OCI-LY1 (cell line): ENCODE measurements around the gene MTPN.

ENCODE experiments used
- H2AFZ ChIP-seq: fragments of 200-600 bp; sonication (generic), shearing (Covaris generic); 2 replicates; pipeline ENCODE4 v1.6.0; 2014; ENCODE audit warnings: antibody characterized with exemption, mild to moderate bottlenecking, low read length
- H3F3A ChIP-seq: fragments of 200-600 bp; sonication (generic), shearing (Covaris generic); 2 replicates; pipeline ENCODE4 v1.6.0; 2014; ENCODE audit warnings: mild to moderate bottlenecking, antibody characterized with exemption, low read length, moderate library complexity; ENCODE audit not compliant: insufficient read depth
- H3K27ac ChIP-seq: fragments of 200-600 bp; sonication (generic); 2 replicates; pipeline ENCODE4 v1.5.1; 2014; ENCODE audit warnings: low read length, mixed run types, mild to moderate bottlenecking, low read depth; ENCODE audit not compliant: poor library complexity, severe bottlenecking
- H3K27me3 ChIP-seq: fragments of 200-600 bp; sonication (generic); 2 replicates; pipeline ENCODE4 v1.6.0; 2014; ENCODE audit warnings: antibody characterized with exemption, mild to moderate bottlenecking, low read length, moderate library complexity; ENCODE audit not compliant: insufficient read depth
- H3K36me3 ChIP-seq: fragments of 200-600 bp; sonication (generic); 2 replicates; pipeline ENCODE4 v1.6.1; 2014; ENCODE audit warnings: mild to moderate bottlenecking, antibody characterized with exemption, low read length, moderate library complexity, mixed read lengths; ENCODE audit not compliant: insufficient read depth
- H3K4me1 ChIP-seq: fragments of 200-600 bp; sonication (generic); 2 replicates; pipeline ENCODE4 v1.5.1; 2014; ENCODE audit warnings: mild to moderate bottlenecking, low read length, moderate library complexity; ENCODE audit not compliant: insufficient read depth, severe bottlenecking
- H3K4me2 ChIP-seq: fragments of 200-600 bp; sonication (generic), shearing (Covaris generic); 2 replicates; pipeline ENCODE4 v1.6.1; 2014; ENCODE audit warnings: low read length
- H3K4me3 ChIP-seq: fragments of 200-600 bp; sonication (generic); 2 replicates; pipeline ENCODE4 v1.5.1; 2014; ENCODE audit warnings: low read length, low read depth, mild to moderate bottlenecking, mixed read lengths; ENCODE audit not compliant: poor library complexity, severe bottlenecking
- H3K79me2 ChIP-seq: fragments of 200-600 bp; shearing (Covaris generic); 2 replicates; pipeline ENCODE4 v1.6.1; 2016; ENCODE audit warnings: mixed run types, low read length, mixed read lengths; ENCODE audit not compliant: insufficient read depth
- H3K9ac ChIP-seq: fragments of 200-600 bp; sonication (generic), shearing (Covaris generic); 2 replicates; pipeline ENCODE4 v1.6.1; 2014; ENCODE audit warnings: mild to moderate bottlenecking, low read length, mixed read lengths
- H3K9me2 ChIP-seq: fragments of 200-600 bp; sonication (generic), shearing (Covaris generic); 2 replicates; pipeline ENCODE4 v1.6.1; 2014; ENCODE audit warnings: low read depth, mild to moderate bottlenecking, low read length, mixed read lengths
- H3K9me3 ChIP-seq: fragments of 200-600 bp; shearing (Covaris generic); 2 replicates; pipeline ENCODE4 v1.6.1; 2014; ENCODE audit warnings: low read length, mixed read lengths
- H4K20me1 ChIP-seq: fragments of 200-600 bp; sonication (generic), shearing (Covaris generic); 2 replicates; pipeline ENCODE4 v1.6.0; 2016; ENCODE audit warnings: mild to moderate bottlenecking, low read length; ENCODE audit not compliant: insufficient read depth
- EZH2 ChIP-seq: fragments of 200-600 bp; sonication (generic), shearing (Covaris generic); IDR thresholded peaks from 2 replicates; pipeline ENCODE4 v1.8.0; 2017; ENCODE audit warnings: borderline replicate concordance, mixed run types, mild to moderate bottlenecking, antibody characterized with exemption, low read length, moderate library complexity, mixed read lengths
- TF ChIP-seq, protein P1 (sequence below): fragments of 200-600 bp; sonication (generic), shearing (Covaris generic); IDR thresholded peaks from 2 replicates; pipeline ENCODE4 v1.5.1; 2017; ENCODE audit warnings: mild to moderate bottlenecking, antibody characterized with exemption, low read length, moderate library complexity, mixed read lengths

Gene MTPN

GRCh38 chr7:135886345-135887132, 90.6 kb downstream of the MTPN start:
- Histone ChIP-seq H3K4me1 (no peaks in the 10 kb centered on the region), H3K9me2 (no peaks in the 10 kb centered on the region), H3K4me2 (no peak overlapping the region), H2AFZ (no peak overlapping the region), H3F3A (no peaks in the 10 kb centered on the region), H3K27ac (no peak overlapping the region), H3K79me2 (no peaks in the 10 kb centered on the region), H3K27me3 (no peaks in the 10 kb centered on the region; the same call in 1 of the 2 replicates), H3K9ac (no peak overlapping the region), H3K4me3 (no peak overlapping the region), H4K20me1 (no peaks in the 10 kb centered on the region), H3K9me3 (no peaks in the 10 kb centered on the region), H3K36me3 (no peaks in the 10 kb centered on the region)
- TF ChIP-seq, protein P1, sequence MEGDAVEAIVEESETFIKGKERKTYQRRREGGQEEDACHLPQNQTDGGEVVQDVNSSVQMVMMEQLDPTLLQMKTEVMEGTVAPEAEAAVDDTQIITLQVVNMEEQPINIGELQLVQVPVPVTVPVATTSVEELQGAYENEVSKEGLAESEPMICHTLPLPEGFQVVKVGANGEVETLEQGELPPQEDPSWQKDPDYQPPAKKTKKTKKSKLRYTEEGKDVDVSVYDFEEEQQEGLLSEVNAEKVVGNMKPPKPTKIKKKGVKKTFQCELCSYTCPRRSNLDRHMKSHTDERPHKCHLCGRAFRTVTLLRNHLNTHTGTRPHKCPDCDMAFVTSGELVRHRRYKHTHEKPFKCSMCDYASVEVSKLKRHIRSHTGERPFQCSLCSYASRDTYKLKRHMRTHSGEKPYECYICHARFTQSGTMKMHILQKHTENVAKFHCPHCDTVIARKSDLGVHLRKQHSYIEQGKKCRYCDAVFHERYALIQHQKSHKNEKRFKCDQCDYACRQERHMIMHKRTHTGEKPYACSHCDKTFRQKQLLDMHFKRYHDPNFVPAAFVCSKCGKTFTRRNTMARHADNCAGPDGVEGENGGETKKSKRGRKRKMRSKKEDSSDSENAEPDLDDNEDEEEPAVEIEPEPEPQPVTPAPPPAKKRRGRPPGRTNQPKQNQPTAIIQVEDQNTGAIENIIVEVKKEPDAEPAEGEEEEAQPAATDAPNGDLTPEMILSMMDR = no peak
- TF ChIP-seq EZH2 = no peak

DNA sequence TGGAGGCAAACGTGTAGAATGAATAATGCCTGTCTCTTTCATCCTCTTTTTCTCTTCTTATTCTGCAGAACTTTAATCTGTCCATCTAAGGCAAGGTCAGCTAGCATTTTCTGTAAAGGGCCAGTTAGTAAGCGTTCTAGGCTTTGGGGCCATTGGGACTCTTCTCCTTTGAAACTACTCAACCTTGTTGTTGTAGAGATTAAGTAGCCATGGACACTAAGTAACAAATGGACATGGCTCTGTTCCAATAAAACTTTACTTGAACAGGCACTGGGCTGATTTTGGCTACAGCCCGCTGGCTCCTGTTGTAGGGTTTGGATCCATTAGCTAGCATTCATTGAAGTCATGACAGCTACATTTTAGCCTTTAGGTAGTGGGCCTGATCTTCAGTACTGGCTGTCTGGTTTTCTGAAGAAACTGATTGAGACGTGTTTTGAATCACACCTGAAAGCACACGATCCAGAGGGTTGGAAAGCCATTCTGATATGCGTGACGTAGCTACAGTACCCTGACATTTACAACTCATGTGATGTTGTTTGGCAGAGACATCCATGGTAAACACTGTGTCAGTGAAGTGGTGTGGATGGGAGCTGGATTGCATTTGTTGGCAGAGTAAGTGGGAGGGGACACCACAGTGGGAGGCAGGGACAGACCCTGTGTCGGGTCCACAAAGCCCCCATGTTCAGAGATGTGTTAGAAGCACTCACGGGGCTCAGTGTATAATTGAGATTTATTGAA, 92.5 kb downstream of the MTPN start:
- Histone ChIP-seq H3K27me3 (no peaks in the 10 kb centered on the region; the same call in 1 of the 2 replicates), H3K4me3 (no peak overlapping the region), H3K9me3 (no peaks in the 10 kb centered on the region), H3K27ac (no peak overlapping the region), H3K9me2 (no peaks in the 10 kb centered on the region), H3K4me2 (no peak overlapping the region), H3K79me2 (no peaks in the 10 kb centered on the region), H2AFZ (no peak overlapping the region), H3K4me1 (no peaks in the 10 kb centered on the region), H3F3A (no peaks in the 10 kb centered on the region), H3K36me3 (no peaks in the 10 kb centered on the region), H3K9ac (no peak overlapping the region), H4K20me1 (no peaks in the 10 kb centered on the region)
- TF ChIP-seq EZH2 = no peak
- TF ChIP-seq, protein P1 = no peak

DNA sequence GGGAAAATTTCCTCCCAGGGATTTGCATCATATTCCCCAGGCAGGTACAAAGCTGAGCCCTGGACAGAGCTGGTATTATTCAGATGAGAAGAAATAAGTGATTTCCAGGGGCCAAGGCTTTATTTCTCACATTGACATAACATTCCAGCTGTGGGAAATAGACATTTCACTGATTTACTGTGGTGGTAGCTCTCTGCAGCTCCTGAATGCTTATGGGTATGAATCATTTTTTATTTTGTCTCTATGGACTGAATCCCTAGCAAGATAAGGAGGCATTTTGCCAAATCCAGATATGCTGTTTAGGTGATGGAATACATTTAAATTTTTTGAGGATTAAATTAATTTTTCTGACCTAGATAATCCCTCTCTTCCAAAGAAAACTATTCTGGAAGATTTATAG, 97.9 kb downstream of the MTPN start:
- no peak overlapping the region for H3K27ac ChIP-seq
- no peaks in the 10 kb centered on the region for H3K27me3 ChIP-seq
- H3K79me2 ChIP-seq = no peaks in the 10 kb centered on the region
- no peaks in the 10 kb centered on the region for H3K4me1 ChIP-seq
- no peak overlapping the region for H3K4me3 ChIP-seq
- H3F3A ChIP-seq = no peaks in the 10 kb centered on the region
- no peaks in the 10 kb centered on the region for H3K9me3 ChIP-seq
- no peaks in the 10 kb centered on the region for H3K36me3 ChIP-seq
- no peak overlapping the region for H3K9ac ChIP-seq
- no peaks in the 10 kb centered on the region for H3K9me2 ChIP-seq
- TF ChIP-seq, protein P1 = no peak
- no peak for TF ChIP-seq EZH2
- H4K20me1 ChIP-seq = no peaks in the 10 kb centered on the region
- H2AFZ ChIP-seq = no peak overlapping the region
- H3K4me2 ChIP-seq = no peak overlapping the region
